Fibroblast of peridontal ligament (primary cell): Measurements from ENCODE around the gene DIO1.
A peak's percentile ranks its signal among the peaks of the same experiment; 100 is the strongest.

ENCODE experiments used
- DNase-seq: peaks from one replicate; pipeline ENCODE4 v3.0.0-alpha.2; 2010; ENCODE audit errors: extremely low read depth

DIO1 gene

DNA sequence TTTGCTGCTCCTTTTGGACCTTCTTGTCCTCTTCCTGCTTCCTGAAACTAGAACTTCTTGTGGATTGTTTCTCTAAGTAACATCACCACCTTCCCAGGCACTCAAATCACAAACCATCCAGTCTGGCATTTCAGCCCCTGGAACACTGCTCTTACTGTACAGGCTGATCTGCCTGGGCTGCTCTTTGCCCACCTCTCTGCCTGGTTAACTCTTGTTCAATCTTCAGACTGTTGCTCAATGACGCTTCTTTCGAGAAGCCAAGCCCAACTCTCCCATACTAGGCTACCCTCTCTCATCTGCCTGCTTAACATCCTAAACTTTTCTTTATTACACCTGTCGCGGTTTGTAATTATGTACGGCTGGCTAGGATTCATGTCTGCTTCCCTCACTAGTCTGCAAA is 657 bp downstream of the DIO1 start:
- no peak for DNase-seq

DNA sequence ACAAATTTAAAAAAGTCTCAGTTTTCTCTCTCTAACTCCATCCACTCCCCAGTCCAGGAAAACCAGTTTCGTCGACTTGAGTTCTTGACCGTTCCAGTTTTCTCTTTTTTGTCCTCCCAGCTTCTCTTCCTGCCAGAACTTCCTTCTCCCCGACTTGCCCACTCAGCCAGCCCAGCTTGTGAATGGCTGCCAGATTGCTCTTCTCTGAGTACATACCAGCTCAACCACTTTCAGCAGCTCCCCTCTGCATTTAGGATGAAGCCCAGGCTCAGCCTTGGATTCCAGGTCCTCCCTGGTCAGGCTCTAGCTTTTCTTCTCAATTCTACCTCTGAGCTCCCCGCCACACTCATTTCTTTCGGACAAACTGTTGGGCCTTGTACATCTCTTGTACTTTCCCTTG is 1.4 kb downstream of the DIO1 start:
- DNase-seq, result no peak

DNA sequence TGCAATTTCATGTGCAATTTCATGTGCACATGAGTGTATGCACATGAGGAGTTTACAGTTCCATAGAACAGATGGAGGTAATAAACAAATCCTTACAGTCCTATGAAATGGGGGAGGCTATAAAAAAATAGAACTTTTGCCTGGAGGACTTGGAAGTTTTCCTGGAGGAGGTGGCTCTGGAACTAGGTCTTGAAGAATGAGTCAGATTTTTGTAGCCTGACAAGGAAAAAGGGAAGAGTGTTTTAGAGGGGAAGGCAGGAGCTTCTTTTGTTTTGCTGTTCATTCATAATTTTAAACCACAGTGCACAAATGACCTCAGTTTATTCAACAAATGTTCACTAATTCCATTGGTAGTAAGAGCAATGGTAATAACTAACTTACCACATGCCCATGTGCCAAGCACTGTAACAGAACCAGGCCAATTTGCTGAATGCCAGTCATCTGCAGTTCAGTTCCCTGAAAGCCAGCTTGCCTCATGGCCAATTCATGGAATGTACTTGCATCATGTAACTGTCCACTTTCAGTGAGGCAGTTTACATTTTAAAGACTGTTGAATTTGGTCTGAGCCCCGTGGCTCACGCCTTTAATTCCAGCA is 2.7 kb downstream of the DIO1 start:
- DNase-seq, result peak; percentile 96

DNA sequence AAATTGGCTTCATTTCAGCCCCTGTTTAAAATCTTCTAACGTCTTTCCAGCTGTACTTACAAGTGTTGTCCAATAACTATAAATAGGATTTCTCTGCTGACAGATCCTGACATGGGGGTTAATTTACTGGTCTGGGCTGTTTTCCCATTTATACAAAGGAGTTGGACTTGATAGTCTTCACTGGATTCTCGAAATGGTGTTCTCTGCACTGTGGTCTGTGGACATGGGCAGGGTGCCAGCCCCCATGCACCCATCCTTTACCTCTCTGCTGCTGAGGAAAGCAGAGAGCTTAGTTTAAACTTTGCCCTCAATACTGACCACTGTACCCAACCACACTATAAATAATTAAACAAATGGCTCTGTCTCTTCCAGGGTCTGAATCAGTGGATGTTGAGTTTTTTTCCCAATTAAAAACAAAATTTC is 5.2 kb downstream of the DIO1 start:
- peak; percentile 61 for DNase-seq

DNA sequence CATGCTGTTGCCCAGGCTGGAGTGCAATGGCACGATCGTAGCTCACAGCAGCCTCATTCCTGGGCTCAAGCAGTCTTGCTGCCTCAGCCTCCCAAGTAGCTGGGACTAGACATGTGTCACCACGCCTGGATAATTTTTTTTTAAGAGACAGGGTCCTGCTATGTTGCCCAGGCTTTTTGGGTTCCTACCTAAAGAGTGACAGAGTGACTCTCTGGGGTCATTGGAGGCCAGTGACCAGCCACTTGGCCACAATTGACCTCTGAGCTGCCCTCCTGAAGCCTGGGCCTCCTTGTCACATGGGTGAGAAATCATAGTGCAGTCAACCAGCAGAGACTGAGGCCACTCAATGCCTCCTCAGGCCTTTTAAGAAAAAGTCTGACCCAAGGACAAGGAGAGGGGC is 5.7 kb downstream of the DIO1 start:
- DNase-seq, result no peak

DNA sequence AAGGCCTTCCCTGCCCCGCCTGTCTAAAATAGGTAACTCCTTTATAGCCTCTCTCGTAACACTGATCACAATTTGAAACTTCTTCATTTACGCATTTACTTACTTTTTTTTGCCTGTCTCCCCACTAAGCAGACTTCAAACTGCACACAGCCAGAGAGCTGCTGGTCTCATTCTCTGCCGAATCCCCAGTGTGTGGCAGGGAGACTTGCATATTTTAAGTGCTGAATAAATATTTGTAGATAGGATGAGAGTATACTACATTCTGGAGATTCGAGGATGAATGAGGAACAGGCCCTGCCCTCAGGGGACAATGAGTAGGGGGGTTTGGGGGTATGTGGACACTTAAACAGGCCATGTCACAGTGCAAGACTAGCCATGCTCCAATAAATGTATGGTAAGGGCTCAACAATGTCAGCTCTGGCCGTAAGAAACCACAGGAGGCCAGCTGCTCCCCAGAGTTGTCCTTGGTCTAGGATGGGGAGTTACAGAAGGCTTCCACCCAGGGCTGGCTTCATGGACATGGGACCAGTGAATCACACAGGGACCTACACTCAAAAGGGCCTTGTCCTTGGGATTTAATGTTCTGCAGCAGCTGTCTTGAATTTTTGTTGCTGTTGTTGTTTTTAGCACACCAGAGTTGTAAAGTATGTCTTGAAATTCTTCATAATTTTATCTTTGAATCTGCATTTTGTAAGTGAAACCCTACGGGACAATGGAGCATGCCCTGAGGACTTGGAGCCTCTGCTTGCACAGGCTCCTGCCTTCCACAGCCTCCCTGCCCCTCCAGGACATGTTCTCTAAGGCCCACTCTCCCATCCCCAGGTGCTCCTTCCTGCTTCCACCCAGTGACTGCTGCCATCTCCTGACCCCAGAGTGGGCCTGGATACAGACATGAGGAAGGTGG is 8.5 kb downstream of the DIO1 start:
- no peak for DNase-seq

DNA sequence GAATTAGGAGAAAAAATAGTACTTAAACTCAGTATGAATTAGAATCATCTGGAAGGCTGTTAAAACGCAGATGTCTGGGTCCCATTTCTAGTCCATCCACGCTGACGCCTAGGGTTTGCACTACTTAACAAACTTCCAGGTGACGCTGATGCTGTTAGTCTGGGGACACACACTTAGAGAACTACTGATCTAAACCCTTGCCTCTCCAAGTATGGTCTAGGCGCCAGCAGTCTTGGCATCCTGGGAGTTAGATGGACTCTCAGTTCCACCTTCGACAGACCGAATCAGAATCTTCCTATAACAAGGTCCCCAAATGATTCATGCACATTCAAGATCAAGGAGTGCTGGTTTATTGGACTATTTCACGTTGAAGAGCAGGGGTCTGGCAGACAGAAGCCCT is 11.5 kb downstream of the DIO1 start:
- no peak for DNase-seq

DNA sequence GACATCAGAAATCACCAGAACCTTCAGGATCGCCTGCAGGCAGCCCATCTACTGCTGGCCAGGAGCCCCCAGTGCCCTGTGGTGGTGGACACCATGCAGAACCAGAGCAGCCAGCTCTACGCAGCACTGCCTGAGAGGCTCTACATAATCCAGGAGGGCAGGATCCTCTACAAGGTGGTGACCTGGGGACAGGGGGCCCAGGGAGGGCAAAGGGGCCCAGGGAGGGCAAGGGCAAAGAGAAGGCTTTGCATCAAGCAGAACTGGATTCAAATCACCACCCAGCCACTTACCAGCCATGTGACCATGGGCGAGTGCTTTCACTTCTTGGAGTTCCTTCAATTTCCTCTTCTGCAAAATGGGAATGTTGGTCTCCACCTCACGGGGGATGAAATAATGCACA is 12.1 kb downstream of the DIO1 start:
- no peak for DNase-seq

DNA sequence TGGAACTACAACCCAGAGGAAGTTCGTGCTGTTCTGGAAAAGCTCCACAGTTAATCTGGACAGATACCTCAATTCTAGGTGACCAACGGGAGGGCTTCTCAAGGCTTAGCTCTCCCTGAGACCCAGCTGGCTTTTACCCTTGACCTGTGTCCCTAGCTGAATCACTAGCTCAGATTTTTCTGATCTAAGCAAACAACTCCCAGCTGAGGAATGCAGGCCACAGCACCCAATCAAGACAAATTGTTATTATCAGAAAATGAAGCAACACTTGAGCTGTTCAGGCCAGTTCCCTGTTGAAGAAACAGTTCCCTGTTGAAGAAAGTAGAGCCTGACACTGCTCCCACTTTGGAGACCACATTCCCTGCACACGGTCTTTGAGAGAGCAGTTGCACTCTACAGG is 16.0 kb downstream of the DIO1 start:
- DNase-seq, result peak; percentile 29

DNA sequence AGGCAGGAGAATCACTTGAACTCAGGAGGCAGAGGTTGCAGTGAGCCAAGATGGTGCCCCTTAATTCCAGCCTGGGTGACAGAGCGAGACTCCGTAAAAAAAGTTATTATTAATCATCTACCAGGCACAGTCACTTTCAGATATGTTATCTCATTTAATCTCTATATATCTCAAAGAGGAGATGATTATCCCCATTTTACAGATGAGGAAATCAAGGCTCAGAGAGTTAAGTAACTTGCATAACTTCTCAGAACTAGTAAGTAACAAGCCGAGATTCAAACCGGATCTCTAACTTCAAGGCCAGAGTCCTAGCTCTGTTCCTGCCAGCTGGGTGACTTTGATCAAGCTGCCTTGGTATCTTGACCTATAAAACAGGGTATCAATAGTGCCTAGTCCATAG is 17.5 kb downstream of the DIO1 start:
- DNase-seq, result no peak

DNA sequence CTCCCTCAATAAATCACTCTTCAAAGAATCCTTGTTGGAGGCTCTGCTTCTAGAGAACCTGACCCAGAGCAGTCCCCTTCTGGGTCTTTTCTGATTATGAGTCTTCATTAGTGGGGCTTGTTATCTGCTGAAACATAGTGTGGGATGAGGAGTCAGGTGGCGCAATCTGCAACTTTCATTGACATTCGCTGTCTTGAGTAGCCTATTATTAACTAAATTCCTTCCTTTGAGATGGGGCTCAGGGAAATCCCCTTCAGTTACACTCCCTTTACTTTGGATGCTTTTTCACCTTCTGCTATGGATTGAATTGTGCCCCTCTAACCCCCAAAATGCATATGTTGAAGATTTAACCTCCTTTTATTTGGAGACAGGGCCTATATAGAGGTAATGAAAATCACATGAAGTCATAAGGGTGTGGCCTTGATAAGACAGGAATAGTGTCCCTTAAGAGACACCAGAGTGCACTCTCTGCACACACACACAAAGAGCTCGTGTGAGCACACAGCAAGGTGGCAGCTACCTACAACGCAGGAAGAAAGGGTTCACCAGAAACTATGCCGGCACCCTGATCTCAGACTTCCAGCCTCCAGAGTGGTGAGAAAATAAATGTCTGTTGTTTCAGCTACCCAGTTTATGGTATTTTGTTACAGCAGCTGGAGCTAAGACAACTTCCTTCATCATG is 19.5 kb downstream of the DIO1 start:
- no peak for DNase-seq

DNA sequence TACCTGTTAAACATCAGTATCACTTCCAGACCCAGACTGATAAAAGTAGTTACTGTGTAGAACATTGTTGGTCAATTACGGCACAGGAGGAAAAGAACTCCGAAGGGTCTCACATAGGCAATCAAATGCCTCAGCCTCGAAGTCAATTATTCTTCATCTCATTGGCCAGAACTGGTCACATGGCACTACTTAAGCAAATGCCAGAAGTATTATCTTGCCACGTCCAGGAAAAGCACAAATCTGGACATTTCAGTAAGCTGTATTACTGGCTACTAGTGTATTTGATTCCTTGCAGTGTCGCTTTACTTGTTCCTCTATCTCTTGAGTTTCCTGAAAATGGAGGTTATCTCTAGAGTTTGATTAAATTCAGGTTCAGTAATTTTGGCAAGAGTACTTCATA is 24.4 kb downstream of the DIO1 start:
- DNase-seq, result no peak

DNA sequence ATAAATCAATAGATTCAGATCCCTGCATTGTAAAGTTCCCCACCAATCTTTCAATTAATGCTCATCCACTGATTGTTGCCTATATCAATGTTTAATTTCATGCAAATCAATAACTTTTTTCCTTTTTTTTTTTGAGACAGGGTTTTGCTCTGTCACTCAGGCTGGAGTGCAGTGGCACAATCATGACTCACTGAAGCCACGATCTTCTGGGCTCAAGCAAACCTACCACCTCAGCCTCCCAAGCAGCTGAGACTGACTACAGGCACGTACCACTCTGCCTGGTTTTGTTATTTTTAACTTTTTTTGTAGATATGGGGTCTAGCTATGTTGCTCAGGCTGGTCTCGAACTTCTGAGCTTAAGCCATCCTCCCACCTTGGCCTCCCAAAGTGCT is 25.7 kb downstream of the DIO1 start:
- no peak for DNase-seq

DNA sequence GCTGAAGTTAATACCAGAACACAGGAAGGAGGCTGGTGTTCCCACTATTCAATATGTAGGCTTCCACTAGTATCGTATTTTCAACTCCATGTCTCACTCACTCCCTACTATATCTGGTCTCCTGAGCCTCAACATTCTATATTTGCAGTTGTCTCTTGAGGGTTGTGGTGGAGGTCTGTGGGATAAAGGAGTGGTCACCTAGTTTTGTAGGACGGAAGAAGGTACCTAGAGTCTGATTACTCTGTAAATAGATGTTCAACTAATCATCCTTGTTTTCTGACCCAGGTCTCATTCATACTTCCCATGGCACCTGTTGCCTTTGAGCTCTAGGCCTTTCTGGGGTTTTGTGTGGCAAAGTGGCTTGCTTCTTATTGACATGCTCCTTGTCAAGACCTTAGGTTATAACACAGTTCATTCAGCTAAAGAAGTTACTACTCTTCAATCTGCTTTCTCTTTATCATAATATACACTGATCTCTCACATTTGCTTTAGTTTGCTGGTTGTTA is 33.4 kb downstream of the DIO1 start:
- DNase-seq, result no peak

DNA sequence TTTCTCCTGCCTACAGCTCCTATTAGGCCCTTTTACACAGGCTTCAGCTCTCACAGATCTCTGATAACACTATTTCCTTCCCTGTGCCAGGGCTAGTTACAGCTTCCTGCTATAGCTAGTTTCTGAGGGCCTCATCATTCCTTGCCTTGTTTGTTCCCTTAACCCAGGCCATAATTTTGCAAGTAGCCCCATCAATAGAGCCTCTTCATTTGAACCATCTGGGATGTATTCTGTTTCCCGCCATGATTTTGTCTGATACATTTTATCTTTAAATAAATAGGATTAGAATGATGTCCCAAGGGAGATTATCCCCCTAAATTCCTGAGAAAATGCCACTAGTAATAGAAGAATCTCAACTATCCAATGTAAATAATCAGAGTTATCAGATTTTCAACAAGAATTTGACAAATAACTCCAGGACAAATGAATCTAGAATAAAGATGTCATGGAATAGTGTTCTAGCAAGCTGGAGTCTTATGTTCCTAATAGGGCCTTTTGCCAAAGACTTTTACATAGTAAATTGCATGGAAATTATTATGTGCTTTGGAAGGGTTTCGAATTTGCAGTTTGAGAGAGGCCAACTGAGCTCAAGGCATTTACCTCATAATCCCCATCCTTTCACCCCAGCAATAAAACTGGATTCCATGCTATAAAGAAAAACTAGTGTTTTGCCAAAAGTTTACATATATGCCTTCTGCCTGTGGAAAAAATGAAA is 35.4 kb downstream of the DIO1 start:
- DNase-seq, result peak; percentile 22

DNA sequence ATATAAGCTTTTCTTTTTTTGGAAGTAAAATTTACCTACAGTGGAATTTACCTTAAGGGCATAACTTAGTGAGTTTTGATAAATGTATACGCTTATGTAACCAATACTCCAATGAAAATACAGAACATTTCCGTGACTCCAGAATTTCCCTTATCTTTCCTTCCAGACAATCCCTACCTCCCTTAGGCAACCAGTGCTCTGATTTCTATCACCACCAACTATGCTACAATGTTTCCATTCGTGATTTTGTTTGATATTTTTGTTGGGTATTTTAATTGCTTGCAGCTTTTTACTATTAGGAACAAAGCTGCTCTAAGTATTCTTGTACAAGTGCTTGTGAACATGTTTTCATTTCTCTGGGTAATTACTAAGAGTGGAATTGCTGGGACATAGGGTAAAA is 36.9 kb downstream of the DIO1 start:
- no peak for DNase-seq

DNA sequence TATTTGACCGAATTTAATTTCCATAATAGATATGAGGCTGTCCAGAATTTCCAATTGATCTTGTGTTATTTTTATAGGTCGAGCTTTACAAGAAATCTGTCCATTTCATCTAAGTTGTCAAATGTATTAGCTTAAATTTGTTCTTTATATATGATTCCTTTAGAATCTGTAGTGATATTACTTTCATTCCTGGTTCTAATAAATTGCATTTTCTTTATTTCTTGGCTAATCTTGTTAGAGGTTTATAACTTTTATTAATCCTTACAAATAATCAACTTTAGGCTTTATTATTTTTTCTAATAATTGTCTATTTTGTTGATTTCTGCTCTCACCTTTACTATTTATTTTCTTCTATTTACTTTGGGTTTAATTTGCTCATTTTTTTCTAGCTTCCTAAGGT is 37.5 kb downstream of the DIO1 start:
- DNase-seq, result no peak

DNA sequence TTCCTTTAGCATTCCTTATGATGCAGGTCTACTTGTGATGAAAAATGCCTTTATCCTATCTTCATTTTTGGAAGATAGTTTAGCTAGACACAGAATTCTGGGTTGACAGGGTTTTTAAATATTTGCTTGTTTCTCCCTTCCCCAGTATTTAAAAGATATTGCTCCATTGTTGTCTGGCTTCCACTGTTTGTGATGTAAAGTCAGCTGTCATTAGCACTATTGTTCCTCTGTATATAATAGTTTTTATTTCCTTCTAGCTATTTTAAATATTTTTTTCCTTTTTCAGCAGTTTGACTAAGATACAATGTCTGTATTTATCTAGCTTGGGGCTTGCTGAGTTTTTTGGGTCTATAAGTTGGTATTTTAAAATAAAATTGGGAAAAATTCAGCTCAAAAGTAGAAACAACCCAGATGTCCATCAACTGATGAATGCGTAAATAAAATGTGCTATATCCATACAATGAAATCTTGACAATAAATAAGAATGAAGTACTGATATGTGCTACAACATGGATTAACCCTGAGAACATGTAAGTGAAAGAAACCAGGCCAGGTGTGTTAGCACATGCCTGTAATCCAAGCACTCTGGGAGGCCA is 40.3 kb downstream of the DIO1 start:
- DNase-seq, result no peak

DNA sequence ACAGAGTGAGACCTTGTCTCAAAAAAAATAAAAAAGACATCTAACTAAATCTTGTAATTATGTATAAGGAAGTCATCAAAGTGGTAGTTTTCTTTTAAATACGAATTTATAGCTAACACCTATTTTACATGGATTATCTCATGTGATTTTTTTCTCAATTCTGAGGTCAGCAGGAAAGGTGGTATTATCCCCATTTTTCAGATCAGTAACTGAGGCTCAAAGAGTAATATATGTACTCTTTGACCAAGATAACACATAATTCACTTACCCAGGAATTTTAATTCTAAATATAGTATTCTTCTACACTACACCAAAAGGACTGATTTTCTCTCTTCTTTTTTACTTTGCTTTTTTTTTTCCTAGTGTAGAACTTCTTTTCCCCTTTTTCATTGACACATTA is 42.4 kb downstream of the DIO1 start:
- DNase-seq, result no peak

DNA sequence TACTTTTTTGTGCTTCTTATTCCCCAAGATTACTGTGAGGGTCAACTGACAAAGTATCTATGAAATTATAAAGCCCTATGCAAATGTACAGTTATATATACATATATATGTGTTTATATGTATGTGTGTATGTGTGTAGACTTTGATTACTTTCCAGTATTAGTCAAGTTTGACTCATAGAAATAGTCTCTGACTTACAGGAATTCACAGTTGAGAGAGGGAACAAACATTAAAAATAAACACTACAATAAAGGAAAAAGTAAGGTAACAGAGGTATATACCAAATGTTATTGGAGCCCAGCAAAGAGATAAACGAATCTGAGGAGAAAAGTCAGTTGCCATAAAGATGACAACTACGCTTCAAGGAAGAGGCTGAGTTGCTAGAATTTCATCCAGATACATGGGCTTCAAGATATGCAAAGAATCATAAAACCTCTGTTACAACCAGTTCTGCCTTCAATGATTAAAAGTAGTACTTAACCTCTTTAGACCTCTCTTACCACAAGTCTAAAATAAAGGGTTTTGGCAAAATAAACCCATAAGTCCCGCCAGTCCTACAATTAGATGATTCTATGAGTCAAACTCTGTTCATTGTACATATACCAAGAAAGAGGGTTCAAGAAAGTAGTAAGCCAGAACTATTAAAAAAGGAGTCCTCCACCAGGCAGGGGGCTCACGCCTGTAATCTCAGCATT is 44.3 kb downstream of the DIO1 start:
- peak; percentile 59 for DNase-seq
